Transverse colon (tissue), 4 donors: ENCODE data around the gene SELP. TPM values are rescaled to one million over a fixed set of nuclear protein-coding genes. Genes with fewer than 3 reads are reported as not detected.

Experiments used
- DNase-seq: peaks from one replicate; pipeline ENCODE4 v3.0.0-alpha.2; 2019
- H3K27ac ChIP-seq, 4 donors: fragments of 200-600 bp; sonication (generic); 2 replicates each; pipeline ENCODE4 v1.5.1; 2016 to 2018; ENCODE audit warnings: inconsistent platforms in 4 of 4
- H3K27me3 ChIP-seq: fragments of 200-600 bp; sonication (generic); 2 replicates; pipeline ENCODE4 v1.5.1; 2017; ENCODE audit warnings: inconsistent platforms
- H3K36me3 ChIP-seq, 4 donors: fragments of 200-600 bp; sonication (generic); 2 replicates each; pipeline ENCODE4 v1.5.1; 2017 to 2019; ENCODE audit warnings: inconsistent platforms in 4 of 4
- H3K4me1 ChIP-seq, 4 donors: fragments of 200-600 bp; sonication (generic); 2 replicates each; pipeline ENCODE4 v1.5.1; 2017 to 2020; ENCODE audit warnings: inconsistent platforms in 4 of 4
- H3K4me3 ChIP-seq, 4 donors: fragments of 200-600 bp; sonication (generic); 1 replicate in 1 of 4; 2 replicates in 3 of 4; pipeline versions ENCODE4 v1.5.1 to v1.6.1; 2017 to 2019; ENCODE audit warnings: inconsistent platforms in 4 of 4
- H3K9me3 ChIP-seq, 2 donors: fragments of 200-600 bp; sonication (generic); 2 replicates each; pipeline ENCODE4 v1.5.1; 2017 to 2019; ENCODE audit warnings: inconsistent platforms in 2 of 2
- EP300 ChIP-seq: sonication (generic); formaldehyde crosslinking; IDR thresholded peaks from one replicate; pipeline ENCODE4 v1.6.1; 2017; ENCODE audit warnings: antibody characterized with exemption, low read depth
- POLR2A ChIP-seq: fragments of 450-650 bp; IDR thresholded peaks from one replicate; pipeline ENCODE4 v1.6.1; 2016; ENCODE audit warnings: antibody characterized with exemption, mild to moderate bottlenecking, moderate library complexity
- POLR2AphosphoS5 ChIP-seq, 3 donors: sonication (generic); formaldehyde crosslinking; IDR thresholded peaks; one replicate each; pipeline ENCODE4 v1.6.1; 2016; ENCODE audit warnings: antibody characterized with exemption in 3 of 3
- WGBS, 2 donors: methylation state at CpG; one replicate each; pipeline ENCODE4 v1.1.5; 2018; ENCODE audit warnings: low coverage in 1 of 2; 5-methylcytosine and 5-hydroxymethylcytosine counted together
- in situ Hi-C, 4 donors: fragments of 200-750 bp; cut with MboI; loops; one replicate each; pipeline versions ENCODE4 v1.15.0 to v1.15.1; 2017; ENCODE audit warnings: low sequenced_read_pairs in 3 of 4, low pct_ligation_motif_present in 1 of 4, low pct_unique_long_range_greater_than_20kb in 1 of 4
- intact Hi-C: fragments of 100-400 bp; cut with DNase I; formaldehyde crosslinking; loops from one replicate; pipeline ENCODE4 v1.15.1; 2023; ENCODE audit warnings: low total_unique reads
- total RNA-seq, 4 donors: library from RNA; depleted of rRNA; stranded (reverse); fragments of >200 nt; gene quantifications; one replicate each; pipeline ENCODE4 v1.1.0, GENCODE V29; 2016
- TF ChIP-seq, protein P1 (sequence below), 5 experiments: fragments of 200-600 bp in 3 of 5; fragments of 450-650 bp in 2 of 5; sonication (generic) in 3 of 5; IDR thresholded peaks; 1 replicate in 2 of 5; 2 replicates in 3 of 5; pipeline ENCODE4 v1.5.1; 2016 to 2017; ENCODE audit warnings: antibody characterized with exemption in 5 of 5, inconsistent platforms in 3 of 5, mild to moderate bottlenecking in 2 of 5, moderate library complexity in 1 of 5

The SELP gene
- total RNA-seq, 4 donors from 2014 or later, result 1.8 to 4.9 (median 2.2) TPM

GRCh38 chr1:169586395-169587255 lies 43.3 kb downstream of the SELP start, which contains the start of gene F5:
Gene F5 (minus strand): TSS chr1:169586481. CDS start chr1:169586386, 95 bp downstream.
- Histone ChIP-seq H3K9me3 (no peaks in the 10 kb centered on the region), H3K27ac (no peak within 1 kb of the TSS), H3K4me1 (peaks cover 0 to 11% (median 4%) of the 10 kb centered on the region in 4 donors), H3K36me3 (no peaks in the 10 kb centered on the region), H3K4me3 (peak within 1 kb of the TSS in 2 of 4 donors; percentile 7 to 35), H3K27me3 (peaks cover 10% of the 10 kb centered on the region)
- TF ChIP-seq, protein P1, sequence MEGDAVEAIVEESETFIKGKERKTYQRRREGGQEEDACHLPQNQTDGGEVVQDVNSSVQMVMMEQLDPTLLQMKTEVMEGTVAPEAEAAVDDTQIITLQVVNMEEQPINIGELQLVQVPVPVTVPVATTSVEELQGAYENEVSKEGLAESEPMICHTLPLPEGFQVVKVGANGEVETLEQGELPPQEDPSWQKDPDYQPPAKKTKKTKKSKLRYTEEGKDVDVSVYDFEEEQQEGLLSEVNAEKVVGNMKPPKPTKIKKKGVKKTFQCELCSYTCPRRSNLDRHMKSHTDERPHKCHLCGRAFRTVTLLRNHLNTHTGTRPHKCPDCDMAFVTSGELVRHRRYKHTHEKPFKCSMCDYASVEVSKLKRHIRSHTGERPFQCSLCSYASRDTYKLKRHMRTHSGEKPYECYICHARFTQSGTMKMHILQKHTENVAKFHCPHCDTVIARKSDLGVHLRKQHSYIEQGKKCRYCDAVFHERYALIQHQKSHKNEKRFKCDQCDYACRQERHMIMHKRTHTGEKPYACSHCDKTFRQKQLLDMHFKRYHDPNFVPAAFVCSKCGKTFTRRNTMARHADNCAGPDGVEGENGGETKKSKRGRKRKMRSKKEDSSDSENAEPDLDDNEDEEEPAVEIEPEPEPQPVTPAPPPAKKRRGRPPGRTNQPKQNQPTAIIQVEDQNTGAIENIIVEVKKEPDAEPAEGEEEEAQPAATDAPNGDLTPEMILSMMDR (IDR thresholded peaks at IDR 0.05), result peak; percentile 33 to 66 (median 44)
- TF ChIP-seq POLR2AphosphoS5 (IDR thresholded peaks at IDR 0.05), result no peak
- in situ Hi-C loops (loop anchor here in 1 of 4 donors (25.0 kb wide), 1 partner anchor 226 kb away; no protein-coding TSS in a partner anchor), intact Hi-C loops (no loop called here)
- 28% methylated on average over 15 of the region's 15 CpGs; no CpG with 5 or more reads in 1 of the 2 donors for WGBS, 2 donors
- DNase-seq, result peak; percentile 74

GRCh38 chr1:169586067-169586394 lies 43.9 kb downstream of the SELP start:
- peak overlapping the region in 2 of 4 donors; percentile 7 to 35 for H3K4me3 ChIP-seq
- peaks cover 10% of the 10 kb centered on the region for H3K27me3 ChIP-seq
- in situ Hi-C loops, result loop anchor here in 1 of 4 donors (25.0 kb wide), 1 partner anchor 226 kb away; no protein-coding TSS in a partner anchor
- peaks cover 0 to 11% (median 4%) of the 10 kb centered on the region in 4 donors for H3K4me1 ChIP-seq
- H3K36me3 ChIP-seq, result no peaks in the 10 kb centered on the region
- H3K9me3 ChIP-seq, result no peaks in the 10 kb centered on the region
- intact Hi-C loops, result no loop called here
- no peak for DNase-seq
- WGBS, 2 donors, result 14 to 17% methylated on average over 1 to 5 of the region's 5 CpGs
- H3K27ac ChIP-seq, result no peak overlapping the region
- TF ChIP-seq, protein P1 (IDR thresholded peaks at IDR 0.05), result no peak
- TF ChIP-seq POLR2AphosphoS5 (IDR thresholded peaks at IDR 0.05) (no peak), POLR2A (no peak), EP300 (no peak)

GRCh38 chr1:169585181-169585580 lies 44.7 kb downstream of the SELP start:
- Histone ChIP-seq H3K4me3 (no peak overlapping the region), H3K4me1 (peaks cover 0 to 11% (median 4%) of the 10 kb centered on the region in 4 donors), H3K9me3 (no peaks in the 10 kb centered on the region), H3K36me3 (no peaks in the 10 kb centered on the region), H3K27ac (no peak overlapping the region), H3K27me3 (peaks cover 10% of the 10 kb centered on the region)
- no peak for TF ChIP-seq EP300
- TF ChIP-seq, protein P1 (IDR thresholded peaks at IDR 0.05), result no peak
- no peak for TF ChIP-seq POLR2A
- TF ChIP-seq POLR2AphosphoS5 (IDR thresholded peaks at IDR 0.05), result no peak
- in situ Hi-C loops (loop anchor here in 1 of 4 donors (25.0 kb wide), 1 partner anchor 227 kb away; no protein-coding TSS in a partner anchor), intact Hi-C loops (no loop called here)
- DNase-seq, result no peak

DNA sequence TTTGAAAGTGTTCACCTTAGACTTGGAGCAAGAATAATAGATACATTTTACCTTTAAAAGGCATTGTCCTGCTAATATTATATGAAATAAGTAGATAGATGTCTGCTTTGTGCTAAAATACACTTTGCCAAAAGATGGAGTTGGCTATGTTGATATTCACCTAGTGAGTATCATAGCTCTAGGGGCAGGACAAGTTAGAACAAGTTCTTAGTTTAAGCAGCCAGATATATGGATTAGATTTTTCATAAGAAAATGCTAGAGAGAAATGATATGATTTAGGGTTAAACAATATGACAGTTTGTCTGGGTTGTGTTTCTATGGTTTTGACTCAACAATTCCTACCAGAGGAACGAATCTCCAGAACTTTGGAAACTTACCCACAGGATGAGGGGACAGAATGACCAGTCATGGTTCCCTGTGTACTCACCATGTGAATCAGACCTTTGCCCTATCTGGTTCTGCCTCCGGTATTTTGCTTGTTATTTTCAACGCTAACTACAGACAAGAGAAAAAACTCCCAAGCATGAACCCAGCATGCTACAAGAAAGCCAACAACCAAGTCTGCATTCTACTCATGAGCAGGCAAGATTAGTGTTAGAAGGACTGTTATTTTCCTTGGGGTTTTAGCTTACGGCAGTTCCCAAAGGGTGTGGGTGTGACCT lies 45.3 kb downstream of the SELP start:
- H3K27me3 ChIP-seq, result peaks cover 10% of the 10 kb centered on the region
- TF ChIP-seq, protein P1 (IDR thresholded peaks at IDR 0.05), result no peak
- TF ChIP-seq POLR2AphosphoS5 (IDR thresholded peaks at IDR 0.05) (no peak), EP300 (no peak), POLR2A (no peak)
- in situ Hi-C loops, result loop anchor here in 1 of 4 donors (25.0 kb wide), 1 partner anchor 228 kb away; no protein-coding TSS in a partner anchor
- DNase-seq, result no peak
- H3K4me3 ChIP-seq, result no peak overlapping the region
- WGBS, 2 donors, result 33 to 47% methylated on average over 1 to 4 of the region's 4 CpGs
- no peaks in the 10 kb centered on the region for H3K9me3 ChIP-seq
- intact Hi-C loops, result no loop called here
- no peaks in the 10 kb centered on the region for H3K36me3 ChIP-seq
- peaks cover 0 to 11% (median 4%) of the 10 kb centered on the region in 4 donors for H3K4me1 ChIP-seq
- H3K27ac ChIP-seq, result no peak overlapping the region
